ENCODE data around the gene RIMOC1.
"Not testable (repeated sequence)": the region's sequence is repeated elsewhere in the genome, so short reads cannot be mapped to it uniquely, and the experiment has no call there.

RIMOC1 gene

GRCh38 chr5:41891066-41891707 is 13.0 kb upstream of the RIMOC1 start:
- DNase-seq (ENCODE audit: low read depth in 2 of 3, low spot score in 1 of 3), result no peak

GRCh38 chr5:41892031-41892430 is 12.1 kb upstream of the RIMOC1 start:
- DNase-seq (ENCODE audit: low read depth in 2 of 3, low spot score in 1 of 3), result no peak

DNA sequence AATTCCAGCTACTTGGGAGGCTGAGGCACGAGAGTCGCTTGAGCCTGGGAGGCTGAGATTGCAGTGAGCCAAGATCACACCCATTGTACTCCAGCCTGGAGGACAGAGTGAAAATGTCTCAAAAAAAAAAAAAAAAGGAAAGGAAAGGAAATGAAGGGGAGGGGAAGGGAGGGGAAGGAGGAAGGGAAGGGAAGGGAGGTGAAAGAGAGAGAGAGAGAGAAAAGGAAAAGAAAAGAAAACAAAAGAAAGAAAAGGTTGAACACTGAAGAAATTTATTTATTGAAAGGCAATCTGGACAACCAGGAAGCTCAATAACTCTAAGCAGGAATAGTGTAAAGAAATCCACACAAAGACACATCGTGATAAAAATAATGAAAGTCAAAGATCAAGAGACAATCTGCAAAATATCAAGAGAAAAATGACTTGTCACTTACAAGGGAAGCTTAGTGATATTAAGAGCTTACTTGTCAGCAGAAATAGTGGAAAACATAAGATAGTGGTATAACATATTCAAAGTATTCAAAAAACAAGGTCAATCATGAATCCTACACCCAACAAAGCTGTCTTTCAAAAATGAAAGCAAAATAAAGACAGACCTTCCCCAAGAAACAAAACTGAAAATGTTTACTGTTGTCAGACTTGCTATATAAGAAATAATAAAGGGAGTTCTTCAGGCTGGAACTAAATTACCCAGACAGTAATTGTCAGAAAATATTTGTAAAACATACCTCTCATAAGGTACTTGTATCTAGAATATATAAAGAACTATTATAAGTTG is 10.9 kb upstream of the RIMOC1 start:
- DNase-seq (ENCODE audit: low read depth in 2 of 3, low spot score in 1 of 3), result no peak

- DNase-seq (ENCODE audit: low read depth in 2 of 3, low spot score in 1 of 3), result no peak
Measured at GRCh38 chr5:41896230-41896629, 7.9 kb upstream of the RIMOC1 start.

- no peak for DNase-seq (ENCODE audit: low read depth in 2 of 3, low spot score in 1 of 3)
Measured at GRCh38 chr5:41903382-41903891, 707 bp upstream of the RIMOC1 start.

DNA sequence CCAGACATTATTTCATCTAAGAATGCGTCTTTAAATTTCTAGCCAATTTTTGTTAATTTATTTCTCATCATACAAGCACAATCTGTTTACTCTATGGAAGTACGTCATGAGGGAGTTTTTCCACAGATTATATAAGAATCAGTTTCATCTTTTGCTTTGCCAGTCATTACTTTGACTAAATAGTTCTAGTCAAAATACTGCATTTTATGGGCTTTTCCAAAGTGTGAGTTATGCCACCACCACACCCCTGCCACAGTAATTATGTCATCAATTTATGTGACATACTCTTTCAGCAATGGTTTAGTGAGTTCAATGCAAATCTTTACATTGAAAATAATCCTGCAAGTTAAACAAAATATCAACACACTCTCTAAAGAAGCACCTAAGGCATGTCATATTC is 2.0 kb downstream of the RIMOC1 start:
- no peak for DNase-seq (ENCODE audit: low read depth in 2 of 3, low spot score in 1 of 3)

DNA sequence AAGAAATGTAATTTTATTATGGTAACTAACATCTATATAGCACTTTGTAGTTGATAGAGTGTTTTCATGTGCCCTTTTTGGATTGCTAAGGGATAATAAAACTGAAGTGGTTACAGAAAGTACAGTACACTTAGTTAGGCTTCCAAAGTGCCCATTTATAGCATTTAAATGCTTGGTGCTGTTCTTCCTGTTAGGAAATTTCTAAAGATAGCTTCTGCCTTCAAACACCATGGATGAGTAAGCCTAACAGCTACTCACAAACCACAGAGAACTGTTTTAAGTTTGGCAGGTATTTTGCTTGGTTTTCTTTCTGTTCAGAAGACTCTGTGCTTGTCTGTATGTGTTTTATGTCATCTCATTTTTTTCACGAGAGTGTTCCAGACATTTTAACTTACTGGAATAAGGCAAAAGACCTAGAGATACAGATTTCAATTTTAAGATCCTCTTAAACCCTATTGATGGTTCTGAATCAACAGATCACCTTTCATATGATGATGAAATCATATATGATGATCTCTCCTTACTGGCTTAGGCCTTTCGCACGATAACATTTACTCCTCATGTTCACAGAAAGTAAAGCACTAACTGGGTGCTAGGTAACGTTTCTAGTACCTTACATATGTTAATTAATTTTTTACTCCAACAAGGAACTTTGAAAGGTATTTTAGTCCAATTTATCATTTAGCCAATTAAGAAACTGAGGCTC is 4.4 kb downstream of the RIMOC1 start:
- no peak for DNase-seq (ENCODE audit: low read depth in 2 of 3, low spot score in 1 of 3)

GRCh38 chr5:41918105-41918504 is 14.0 kb downstream of the RIMOC1 start:
- DNase-seq (ENCODE audit: low read depth in 2 of 3, low spot score in 1 of 3), result no peak

- DNase-seq (ENCODE audit: low read depth in 2 of 3, low spot score in 1 of 3), result no peak
Measured at GRCh38 chr5:41921166-41921565, 17.0 kb downstream of the RIMOC1 start.

DNA sequence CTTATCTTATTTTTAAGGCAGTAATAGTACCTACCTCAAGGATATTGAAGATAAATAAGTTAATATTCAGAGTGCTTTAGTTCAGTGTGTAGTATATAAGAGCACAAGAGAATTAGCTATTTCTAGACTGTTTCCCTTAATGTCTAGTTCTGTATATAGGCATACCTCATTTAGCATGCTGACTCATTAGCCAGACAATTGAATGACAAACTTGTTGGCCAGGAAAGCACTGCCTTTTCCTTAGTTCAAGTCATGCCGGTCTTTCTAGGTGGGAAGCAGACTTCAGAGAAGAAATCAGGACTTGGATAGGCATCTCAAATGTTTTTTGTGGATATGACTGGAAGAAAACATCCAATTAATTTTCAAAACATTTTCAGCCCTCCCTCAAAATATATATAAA is 17.7 kb downstream of the RIMOC1 start:
- no peak for DNase-seq (ENCODE audit: low read depth in 2 of 3, low spot score in 1 of 3)

- DNase-seq (ENCODE audit: low read depth in 2 of 3, low spot score in 1 of 3), result no peak
Measured at GRCh38 chr5:41924526-41924871, 20.4 kb downstream of the RIMOC1 start.

- DNase-seq (ENCODE audit: low read depth in 2 of 3, low spot score in 1 of 3), result peak; percentile 77 to 86 (median 79)
Measured at GRCh38 chr5:41924872-41925554, 20.9 kb downstream of the RIMOC1 start, which contains the start of gene FBXO4. Gene FBXO4 (plus strand): TSS chr5:41925281. CDS start chr5:41925310, 29 bp downstream.

DNA sequence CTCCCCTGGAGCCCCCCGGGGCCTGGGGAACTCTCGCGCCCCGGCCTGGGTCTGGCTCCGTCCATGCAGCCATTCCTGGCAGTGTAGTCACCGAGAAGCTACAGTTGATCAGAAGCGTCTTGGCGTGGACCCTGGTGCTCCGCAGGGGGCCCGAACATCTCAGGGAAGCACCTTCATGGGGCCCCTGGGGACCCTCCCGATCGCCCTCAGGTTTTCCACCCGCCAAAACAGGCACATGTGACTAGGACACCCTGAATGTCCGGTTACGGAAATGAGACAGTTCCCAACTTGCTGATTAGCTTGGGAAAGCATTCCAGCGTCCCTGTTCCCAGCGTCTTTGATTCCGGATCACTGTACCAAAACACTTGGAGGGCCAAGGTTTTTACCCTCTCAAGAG is 21.4 kb downstream of the RIMOC1 start:
- no peak for DNase-seq (ENCODE audit: low read depth in 2 of 3, low spot score in 1 of 3)

DNA sequence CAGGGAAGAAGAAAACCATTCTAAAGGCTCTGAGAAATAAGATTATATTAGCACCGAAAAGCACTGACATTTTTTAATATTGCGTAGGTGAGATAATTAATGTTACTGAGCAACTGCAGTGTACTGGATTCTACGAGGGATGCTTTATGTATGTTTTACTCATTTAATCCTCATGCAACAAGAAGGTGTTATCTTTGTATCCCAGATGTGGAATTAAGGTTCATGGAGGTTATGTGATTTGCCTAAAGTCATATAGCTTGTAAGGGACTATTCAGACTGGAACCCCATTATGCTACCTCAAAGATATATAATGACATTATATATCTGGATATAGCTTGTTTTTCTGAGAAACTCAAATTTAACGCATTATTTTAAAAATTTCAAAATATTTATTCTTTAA is 23.5 kb downstream of the RIMOC1 start:
- DNase-seq (ENCODE audit: low read depth in 2 of 3, low spot score in 1 of 3), result no peak

- DNase-seq (ENCODE audit: low read depth in 2 of 3, low spot score in 1 of 3), result no peak
Measured at GRCh38 chr5:41929035-41929434, 24.9 kb downstream of the RIMOC1 start.

GRCh38 chr5:41932770-41933169 is 28.6 kb downstream of the RIMOC1 start:
- DNase-seq (ENCODE audit: low read depth in 2 of 3, low spot score in 1 of 3), result no peak

DNA sequence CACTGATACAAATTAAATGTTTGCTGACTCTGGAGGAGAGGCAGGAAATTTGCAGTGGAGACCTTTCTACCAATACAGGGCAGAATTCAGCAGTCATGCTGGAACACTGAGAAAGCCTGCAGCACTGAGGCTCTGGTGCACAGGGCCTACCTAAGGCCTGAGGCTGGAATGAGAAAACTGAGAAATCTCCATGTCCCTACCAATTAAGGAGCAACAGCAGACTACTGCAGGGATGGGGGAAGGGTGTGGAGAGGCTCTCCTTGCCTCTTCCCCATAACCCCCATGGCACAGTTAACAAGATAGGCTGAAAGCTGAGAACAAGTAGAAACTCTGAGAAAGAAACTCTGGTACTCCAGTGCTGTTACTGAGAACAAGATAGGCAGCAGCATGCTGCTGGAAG is 31.4 kb downstream of the RIMOC1 start:
- DNase-seq (ENCODE audit: low read depth in 2 of 3, low spot score in 1 of 3), result no peak

DNA sequence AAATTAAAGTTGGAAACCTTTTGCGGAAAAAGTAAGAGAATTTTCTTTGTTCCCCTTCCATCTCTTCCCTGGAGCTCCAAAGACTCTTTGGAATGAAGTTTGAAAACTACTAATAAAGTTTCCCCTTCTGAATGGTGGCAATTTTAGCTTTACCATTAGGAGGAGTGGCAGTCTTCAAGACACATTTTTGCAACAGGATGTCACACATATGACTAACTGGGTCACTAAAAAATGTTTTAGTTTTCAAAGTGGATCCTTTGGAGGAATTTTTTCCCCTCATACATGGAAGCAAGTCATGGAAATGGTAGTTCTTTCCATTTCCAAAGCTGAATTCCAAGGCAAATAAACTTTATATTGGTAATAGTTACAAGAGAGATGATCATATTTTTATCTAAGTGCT is 36.5 kb downstream of the RIMOC1 start:
- DNase-seq (ENCODE audit: low read depth in 2 of 3, low spot score in 1 of 3), result no peak

DNA sequence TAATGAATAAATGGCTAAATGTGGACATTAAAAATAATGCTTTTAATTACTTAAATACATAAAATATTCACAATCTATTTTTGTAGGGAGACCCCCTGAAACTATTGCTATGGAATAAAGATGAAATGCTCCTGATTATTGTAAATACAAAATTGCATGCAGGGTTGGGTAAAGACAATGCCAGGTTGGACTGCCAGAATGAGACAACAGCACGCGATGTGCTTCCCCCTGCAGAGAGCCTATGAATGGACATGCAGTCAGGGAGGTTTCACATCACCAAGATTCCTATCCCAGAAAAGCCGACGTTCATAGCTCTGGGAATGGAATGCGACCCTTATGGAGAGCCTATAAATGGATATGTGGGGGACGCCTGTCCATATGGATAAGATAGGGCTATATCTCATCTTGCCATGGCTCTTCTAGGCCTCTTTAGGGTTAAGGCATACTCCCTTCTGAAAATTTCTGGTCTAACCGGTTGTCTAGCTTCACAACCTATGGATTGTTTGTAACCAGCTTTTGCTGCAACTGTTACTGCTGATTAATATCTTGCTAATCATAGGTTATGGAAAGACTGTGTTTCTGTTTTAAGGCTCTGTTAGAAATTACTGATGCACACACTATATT is 41.3 kb downstream of the RIMOC1 start:
- not testable (repeated sequence) for DNase-seq (ENCODE audit: low read depth in 2 of 3, low spot score in 1 of 3)

DNA sequence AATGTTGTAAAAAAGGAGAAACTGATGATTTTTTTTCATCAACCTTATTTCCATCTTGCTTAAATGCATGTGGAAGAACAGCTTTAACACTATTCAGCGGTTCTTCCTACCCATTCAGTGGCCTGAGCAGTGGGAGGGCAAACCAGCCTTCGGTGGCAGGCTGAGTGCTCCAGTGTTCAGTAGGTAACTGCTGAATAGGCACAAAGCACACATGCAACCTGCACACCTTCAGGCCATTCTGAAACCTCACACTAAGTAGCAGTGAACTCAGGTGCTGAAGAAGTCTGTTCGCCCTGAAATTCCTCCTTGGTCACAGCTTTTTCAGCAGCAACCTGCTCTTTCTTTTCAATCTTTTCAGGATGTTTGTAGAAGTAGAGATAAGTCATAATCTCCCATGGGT is 47.1 kb downstream of the RIMOC1 start:
- DNase-seq (ENCODE audit: low read depth in 2 of 3, low spot score in 1 of 3), result no peak

All from stimulated activated CD4-positive, alpha-beta T cell treated with anti-CD3 and anti-CD28 coated beads, Interleukin-12 subunit alpha, Interleukin-12 subunit beta, amount 100 ng/mL, for 48 hours (primary cell).